ENCODE results near the gene CRACDL. TPM values are rescaled to one million over a fixed set of nuclear protein-coding genes. Genes with fewer than 3 reads are reported as not detected.

CRACDL gene
- total and polyA plus RNA-seq, 2 of the 13 experiments (the other 11 are each of a cell fraction or from before 2014, with no cell fraction given) = 0.15 to 0.26 TPM

DNA sequence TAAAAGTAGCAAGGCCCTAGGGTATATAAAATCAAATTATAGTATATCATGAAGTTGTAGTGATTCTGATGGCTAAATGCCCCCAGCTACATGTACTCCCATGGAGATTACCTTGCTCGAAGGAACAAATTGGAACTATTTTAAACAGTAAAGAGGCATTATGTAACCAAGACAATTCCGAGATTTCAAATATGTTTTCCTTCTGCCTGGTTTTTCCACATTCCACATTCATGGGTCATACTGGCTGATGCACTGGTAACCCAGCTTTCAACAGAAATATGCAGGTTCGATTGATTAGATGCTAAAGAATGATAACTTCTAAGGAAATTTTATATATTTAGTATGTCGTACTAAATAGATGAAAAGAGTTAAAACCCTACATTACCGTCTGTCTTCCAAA is 142.8 kb downstream of the CRACDL start (continued):
- TF ChIP-seq ZFP36L1 (CRISPR knock-in tag; IDR thresholded peaks at IDR 0.05) (no peak), BRD4 (CRISPR knock-in tag; IDR thresholded peaks at IDR 0.05) (no peak), ZNF292 (CRISPR knock-in tag; IDR thresholded peaks at IDR 0.05; ENCODE audit: borderline replicate concordance, low read depth) (no peak), FOXK1 (CRISPR knock-in tag; IDR thresholded peaks at IDR 0.05; ENCODE audit: borderline replicate concordance, low read depth) (no peak), HOXA5 (CRISPR knock-in tag; IDR thresholded peaks at IDR 0.05) (no peak), ZNF234 (CRISPR knock-in tag; conservative IDR thresholded peaks at IDR 0.05) (no peak), ZNF577 (CRISPR knock-in tag; IDR thresholded peaks at IDR 0.05; ENCODE audit: borderline replicate concordance, low read depth) (no peak), BRCA1 (CRISPR knock-in tag; IDR thresholded peaks at IDR 0.05) (no peak)

DNA sequence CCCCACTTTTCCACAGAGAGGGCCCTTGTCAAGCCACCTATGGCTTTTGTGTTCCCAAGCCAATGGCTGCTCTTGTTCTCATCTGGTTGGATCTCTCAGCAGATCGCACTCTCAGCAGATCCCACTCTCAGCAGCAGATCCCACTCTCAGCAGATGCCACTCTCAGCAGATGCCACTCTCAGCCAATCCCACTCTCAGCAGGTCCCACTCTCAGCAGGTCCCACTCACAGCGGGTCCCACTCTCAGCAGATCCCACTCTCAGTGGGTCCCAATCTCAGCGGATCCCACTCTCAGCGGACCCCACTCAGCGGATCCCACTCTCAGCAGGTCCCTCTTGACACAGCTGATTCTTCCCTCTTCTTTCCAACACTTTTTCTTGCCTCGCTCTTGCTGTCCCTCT is 145.8 kb downstream of the CRACDL start:
- Histone ChIP-seq H4K20me1 (ENCODE audit: insufficient read depth, low read length) (no peaks in the 10 kb centered on the region), H3K4me2 (ENCODE audit: low read depth, low read length) (no peak overlapping the region), H3K27ac (ENCODE audit: extremely low read length, insufficient read depth, low read length) (no peak overlapping the region), H3K9ac (ENCODE audit: insufficient read depth, low read depth, low read length) (no peak overlapping the region), H3K4me1 (ENCODE audit: insufficient read depth, low read length) (peaks cover 44% of the 10 kb centered on the region), H3K4me3 (replicated peaks in 1 of 3; ENCODE audit: insufficient read depth in 1 of 3, low read depth in 2 of 3, low read length in 3 of 3) (no peak overlapping the region), H3K79me2 (ENCODE audit: insufficient read depth, low read length) (no peaks in the 10 kb centered on the region), H3K36me3 (replicated peaks in 1 of 2; ENCODE audit: control insufficient read depth in 1 of 2, insufficient read depth in 2 of 2, low read length in 2 of 2) (no peaks in the 10 kb centered on the region), H3K9me3 (ENCODE audit: low read length) (no peaks in the 10 kb centered on the region), H3K27me3 (ENCODE audit: control insufficient read depth in 1 of 2, insufficient read depth in 2 of 2, low read length in 2 of 2) (no peaks in the 10 kb centered on the region), H2AFZ (ENCODE audit: low read length) (no peak overlapping the region)
- in situ Hi-C loops (cut with HindIII; ENCODE audit: extremely low pct_ligation_motif_present, low pct_unique_long_range_greater_than_20kb) (no loop called here), intact Hi-C loops (cut with micrococcal nuclease; ENCODE audit: unreplicated experiment) (no loop called here)
- DNase-seq (ENCODE audit: low spot score) = no peak
- TF ChIP-seq TBL1XR1 (IDR thresholded peaks at IDR 0.05; ENCODE audit: borderline replicate concordance, low read length, partially characterized antibody) = no peak
- TF ChIP-seq, protein P1, sequence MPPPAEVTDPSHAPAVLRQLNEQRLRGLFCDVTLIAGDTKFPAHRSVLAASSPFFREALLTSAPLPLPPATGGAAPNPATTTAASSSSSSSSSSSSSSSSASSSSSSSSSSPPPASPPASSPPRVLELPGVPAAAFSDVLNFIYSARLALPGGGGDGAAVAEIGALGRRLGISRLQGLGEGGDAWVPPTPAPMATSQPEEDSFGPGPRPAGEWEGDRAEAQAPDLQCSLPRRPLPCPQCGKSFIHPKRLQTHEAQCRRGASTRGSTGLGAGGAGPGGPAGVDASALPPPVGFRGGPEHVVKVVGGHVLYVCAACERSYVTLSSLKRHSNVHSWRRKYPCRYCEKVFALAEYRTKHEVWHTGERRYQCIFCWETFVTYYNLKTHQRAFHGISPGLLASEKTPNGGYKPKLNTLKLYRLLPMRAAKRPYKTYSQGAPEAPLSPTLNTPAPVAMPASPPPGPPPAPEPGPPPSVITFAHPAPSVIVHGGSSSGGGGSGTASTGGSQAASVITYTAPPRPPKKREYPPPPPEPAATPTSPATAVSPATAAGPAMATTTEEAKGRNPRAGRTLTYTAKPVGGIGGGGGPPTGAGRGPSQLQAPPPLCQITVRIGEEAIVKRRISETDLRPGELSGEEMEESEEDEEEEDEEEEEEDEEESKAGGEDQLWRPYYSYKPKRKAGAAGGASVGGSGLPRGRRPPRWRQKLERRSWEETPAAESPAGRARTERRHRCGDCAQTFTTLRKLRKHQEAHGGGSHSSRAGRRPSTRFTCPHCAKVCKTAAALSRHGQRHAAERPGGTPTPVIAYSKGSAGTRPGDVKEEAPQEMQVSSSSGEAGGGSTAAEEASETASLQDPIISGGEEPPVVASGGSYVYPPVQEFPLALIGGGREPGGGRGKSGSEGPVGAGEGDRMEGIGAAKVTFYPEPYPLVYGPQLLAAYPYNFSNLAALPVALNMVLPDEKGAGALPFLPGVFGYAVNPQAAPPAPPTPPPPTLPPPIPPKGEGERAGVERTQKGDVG (CRISPR knock-in tag; IDR thresholded peaks at IDR 0.05; ENCODE audit: borderline replicate concordance) = no peak
- TF ChIP-seq, protein P2, sequence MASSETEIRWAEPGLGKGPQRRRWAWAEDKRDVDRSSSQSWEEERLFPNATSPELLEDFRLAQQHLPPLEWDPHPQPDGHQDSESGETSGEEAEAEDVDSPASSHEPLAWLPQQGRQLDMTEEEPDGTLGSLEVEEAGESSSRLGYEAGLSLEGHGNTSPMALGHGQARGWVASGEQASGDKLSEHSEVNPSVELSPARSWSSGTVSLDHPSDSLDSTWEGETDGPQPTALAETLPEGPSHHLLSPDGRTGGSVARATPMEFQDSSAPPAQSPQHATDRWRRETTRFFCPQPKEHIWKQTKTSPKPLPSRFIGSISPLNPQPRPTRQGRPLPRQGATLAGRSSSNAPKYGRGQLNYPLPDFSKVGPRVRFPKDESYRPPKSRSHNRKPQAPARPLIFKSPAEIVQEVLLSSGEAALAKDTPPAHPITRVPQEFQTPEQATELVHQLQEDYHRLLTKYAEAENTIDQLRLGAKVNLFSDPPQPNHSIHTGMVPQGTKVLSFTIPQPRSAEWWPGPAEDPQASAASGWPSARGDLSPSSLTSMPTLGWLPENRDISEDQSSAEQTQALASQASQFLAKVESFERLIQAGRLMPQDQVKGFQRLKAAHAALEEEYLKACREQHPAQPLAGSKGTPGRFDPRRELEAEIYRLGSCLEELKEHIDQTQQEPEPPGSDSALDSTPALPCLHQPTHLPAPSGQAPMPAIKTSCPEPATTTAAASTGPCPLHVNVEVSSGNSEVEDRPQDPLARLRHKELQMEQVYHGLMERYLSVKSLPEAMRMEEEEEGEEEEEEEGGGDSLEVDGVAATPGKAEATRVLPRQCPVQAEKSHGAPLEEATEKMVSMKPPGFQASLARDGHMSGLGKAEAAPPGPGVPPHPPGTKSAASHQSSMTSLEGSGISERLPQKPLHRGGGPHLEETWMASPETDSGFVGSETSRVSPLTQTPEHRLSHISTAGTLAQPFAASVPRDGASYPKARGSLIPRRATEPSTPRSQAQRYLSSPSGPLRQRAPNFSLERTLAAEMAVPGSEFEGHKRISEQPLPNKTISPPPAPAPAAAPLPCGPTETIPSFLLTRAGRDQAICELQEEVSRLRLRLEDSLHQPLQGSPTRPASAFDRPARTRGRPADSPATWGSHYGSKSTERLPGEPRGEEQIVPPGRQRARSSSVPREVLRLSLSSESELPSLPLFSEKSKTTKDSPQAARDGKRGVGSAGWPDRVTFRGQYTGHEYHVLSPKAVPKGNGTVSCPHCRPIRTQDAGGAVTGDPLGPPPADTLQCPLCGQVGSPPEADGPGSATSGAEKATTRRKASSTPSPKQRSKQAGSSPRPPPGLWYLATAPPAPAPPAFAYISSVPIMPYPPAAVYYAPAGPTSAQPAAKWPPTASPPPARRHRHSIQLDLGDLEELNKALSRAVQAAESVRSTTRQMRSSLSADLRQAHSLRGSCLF (CRISPR knock-in tag; IDR thresholded peaks at IDR 0.05; ENCODE audit: borderline replicate concordance) = no peak
- no peak for TF ChIP-seq AGO2 (optimal IDR thresholded peaks at IDR 0.05; ENCODE audit: low read depth, low read length)
- no peak for TF ChIP-seq ZNF792 (CRISPR knock-in tag; IDR thresholded peaks at IDR 0.05)
- TF ChIP-seq RXRA (CRISPR knock-in tag; IDR thresholded peaks at IDR 0.05) = no peak
- no peak for TF ChIP-seq KDM1A (CRISPR knock-in tag; IDR thresholded peaks at IDR 0.05)
- no peak for TF ChIP-seq ZNF777 (CRISPR knock-in tag; IDR thresholded peaks at IDR 0.05)
- BruUV-seq (replicated peaks) = no TSS peak
- no peak for ATAC-seq
- POLR2A ChIA-PET = interaction anchor here (1.7 to 3.3 kb wide), 2 partner anchors 10 to 58 kb away, joined by 9 to 11 read pairs; partner anchors contain the start of gene MGAT4A
- CTCF ChIA-PET (ENCODE audit: low intra/inter-chr PET ratio, low total read pairs) = no interaction called here
- no peak for FAIRE-seq
- WGBS (ENCODE audit: low lambda C conversion rate) = 93% methylated on average over 6 of the region's 6 CpGs
